Hippocampal formation (tissue), 2 donors: Measurements from ENCODE around the gene NLRP1.
A peak's percentile ranks its signal among the peaks of the same experiment; 100 is the strongest.

Experiments used
- DNase-seq, 2 donors: peaks; one replicate each; lab custom pipeline; 2025; lab: John Stamatoyannopoulos, UW

NLRP1 gene

DNA sequence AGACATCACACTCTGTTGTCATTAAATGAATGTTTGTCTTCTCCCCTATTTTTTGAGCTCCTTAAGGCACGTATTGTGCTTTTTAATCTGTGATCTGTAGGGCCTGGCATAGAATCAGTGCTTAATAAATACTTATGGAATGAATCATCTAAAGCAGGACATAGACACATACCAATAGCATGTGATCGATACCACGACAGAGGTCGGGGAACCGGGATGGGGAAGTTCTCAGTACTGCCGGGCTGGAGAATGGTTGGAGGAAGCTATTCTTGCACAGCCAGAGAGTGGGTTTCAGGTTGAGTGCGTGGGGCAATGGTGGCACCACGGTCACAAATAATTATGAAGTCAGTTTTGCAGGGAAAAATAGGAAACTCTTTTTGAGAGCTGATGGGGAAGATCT lies 26.8 kb downstream of the NLRP1 start:
- no peak for DNase-seq

DNA sequence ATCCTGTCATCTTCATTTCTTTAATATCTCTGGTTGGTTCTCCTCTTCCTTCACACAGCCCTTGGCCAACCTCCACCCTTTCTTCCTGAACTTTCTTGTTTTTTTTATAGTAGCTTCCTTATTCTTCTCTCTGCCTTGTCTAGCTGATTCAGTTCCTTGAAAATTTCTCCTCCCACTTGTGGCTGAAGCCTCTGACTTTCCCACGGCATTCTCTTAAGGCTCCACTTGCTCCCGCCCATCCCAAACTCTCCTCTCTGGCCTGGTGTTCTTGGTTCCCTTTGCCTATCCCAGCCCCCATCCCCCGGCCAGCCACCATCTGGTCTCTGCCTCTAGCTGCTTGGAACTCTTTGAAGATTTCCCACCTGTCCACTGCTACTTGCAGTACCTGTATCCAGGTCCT lies 29.1 kb downstream of the NLRP1 start:
- no peak for DNase-seq

GRCh38 chr17:5553479-5553878 lies 30.8 kb downstream of the NLRP1 start:
- DNase-seq = no peak

DNA sequence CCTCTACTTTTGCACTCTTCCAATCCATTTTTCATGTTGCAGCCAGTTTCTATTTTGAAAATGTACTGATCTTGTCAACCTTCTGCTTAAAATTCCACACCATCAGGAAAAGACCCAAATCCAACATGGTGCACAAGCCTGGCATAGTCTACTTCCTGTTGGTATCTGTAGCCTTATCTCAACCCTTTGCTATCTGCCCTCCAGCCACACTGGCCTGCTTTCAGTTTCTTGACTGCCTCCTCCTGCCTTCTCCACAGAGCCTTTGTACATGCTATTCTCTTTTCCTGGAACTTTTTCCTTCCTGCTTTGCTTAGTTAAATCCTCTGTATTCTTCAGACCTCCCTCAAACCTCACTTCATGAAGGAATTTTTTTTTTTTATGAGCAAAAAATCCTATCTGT lies 31.5 kb downstream of the NLRP1 start:
- DNase-seq = no peak

DNA sequence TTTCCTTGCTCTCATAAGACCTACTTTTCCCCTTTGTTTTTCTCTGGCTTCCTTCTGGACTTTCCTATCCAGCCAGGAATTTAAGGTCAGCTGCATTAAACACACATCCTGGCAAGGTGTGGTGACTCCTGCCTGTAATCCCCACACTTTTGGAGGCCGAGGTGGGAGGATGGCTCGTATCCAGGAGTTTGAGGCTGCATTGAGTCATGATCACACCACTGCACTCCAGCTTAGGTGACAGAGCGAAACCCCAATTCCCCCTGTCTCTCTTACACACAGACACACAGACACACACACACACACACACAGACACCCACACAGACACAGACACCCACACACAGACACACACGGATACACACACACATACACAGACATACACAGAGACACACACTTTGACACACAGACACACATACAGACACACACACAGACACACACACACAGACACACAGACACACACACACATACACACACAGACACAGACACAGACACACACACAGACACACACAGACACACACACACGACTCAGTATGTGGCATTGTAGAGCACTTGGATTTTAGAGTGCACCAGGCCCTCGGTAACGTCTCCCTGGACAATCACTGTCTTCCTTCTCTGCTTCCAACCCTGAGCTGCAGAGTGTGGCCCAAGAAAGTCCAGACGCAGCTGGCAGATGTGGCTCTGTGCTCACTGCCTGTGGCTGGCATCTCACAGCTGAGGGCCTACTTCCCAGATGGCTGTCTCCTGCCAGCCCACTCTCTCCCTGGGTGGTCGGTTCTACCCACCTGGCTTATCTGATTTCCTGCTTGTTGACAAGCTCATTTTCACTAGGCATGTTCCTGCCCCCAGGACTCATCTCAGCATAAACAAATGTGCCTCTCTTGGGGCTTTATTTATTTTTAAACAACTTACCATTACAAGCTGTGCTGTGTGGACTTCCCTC lies 39.0 kb downstream of the NLRP1 start:
- no peak for DNase-seq

DNA sequence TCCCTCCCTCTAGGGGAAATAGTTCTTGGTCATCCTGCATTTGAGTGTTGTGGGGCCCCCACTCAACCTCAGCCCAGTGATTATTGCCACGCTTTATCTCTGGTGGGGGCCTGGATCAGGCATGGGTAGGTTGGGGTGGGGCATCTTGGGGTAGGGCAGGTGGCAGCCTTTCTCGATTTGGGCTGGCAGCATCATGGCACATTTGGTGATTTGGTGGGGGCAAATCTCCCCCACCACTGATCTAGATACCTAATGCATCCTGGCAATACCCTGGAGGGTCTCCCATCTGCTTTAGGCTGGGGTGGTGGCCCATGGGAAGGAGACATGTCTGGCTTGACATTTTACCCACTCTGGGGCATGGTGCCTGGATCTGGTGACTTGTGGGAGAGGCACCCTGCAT lies 40.2 kb downstream of the NLRP1 start:
- DNase-seq = no peak

DNA sequence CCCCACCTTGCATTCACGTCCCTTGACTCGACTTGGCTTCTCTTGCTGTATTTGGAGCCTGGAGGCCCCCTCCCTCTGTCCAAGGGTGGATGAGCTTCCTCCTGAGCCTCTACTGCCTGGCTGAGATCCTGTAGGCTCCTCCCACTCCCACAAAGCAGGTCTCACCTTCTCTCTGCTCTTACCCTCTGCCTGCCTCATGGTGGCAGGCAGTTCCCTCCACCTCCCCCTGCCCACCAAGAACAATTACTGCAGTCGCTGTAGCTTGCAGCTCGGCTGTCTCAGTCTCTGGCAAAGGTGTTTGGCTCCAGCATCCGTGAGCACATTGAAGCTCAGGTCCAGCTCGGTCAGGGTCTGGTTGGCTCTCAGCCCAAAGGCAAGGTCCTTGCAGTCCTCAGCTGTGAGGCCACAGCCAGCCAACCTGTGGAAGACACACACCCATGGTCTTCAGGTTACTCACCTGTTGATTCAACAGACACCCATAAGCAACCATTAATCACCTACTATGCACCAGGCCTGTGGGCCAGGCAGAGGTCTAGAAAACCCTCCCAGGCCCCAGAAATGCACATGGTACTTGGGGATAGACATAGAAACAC lies 42.6 kb downstream of the NLRP1 start:
- DNase-seq = no peak

GRCh38 chr17:5540321-5540720 lies 44.0 kb downstream of the NLRP1 start:
- no peak for DNase-seq

DNA sequence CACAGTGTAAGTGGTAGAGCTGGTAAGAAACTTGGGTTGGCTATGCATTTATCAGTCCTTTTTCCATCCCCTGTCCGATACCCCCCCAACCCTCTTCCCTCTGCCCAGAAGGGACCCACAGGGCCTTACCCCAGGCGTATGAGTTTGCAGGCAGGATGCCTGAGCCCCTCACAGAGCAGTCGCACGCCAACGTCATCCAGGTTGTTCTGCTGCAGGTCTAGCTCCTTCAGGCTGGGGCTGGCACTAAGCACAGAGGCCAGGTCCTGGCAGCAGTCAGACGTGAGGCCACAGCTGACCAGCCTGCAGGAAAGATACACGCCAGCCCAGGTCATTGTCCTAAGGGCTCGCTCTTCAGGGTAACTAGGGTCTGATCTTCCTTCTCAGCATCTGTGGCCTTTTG lies 45.0 kb downstream of the NLRP1 start:
- no peak for DNase-seq

DNA sequence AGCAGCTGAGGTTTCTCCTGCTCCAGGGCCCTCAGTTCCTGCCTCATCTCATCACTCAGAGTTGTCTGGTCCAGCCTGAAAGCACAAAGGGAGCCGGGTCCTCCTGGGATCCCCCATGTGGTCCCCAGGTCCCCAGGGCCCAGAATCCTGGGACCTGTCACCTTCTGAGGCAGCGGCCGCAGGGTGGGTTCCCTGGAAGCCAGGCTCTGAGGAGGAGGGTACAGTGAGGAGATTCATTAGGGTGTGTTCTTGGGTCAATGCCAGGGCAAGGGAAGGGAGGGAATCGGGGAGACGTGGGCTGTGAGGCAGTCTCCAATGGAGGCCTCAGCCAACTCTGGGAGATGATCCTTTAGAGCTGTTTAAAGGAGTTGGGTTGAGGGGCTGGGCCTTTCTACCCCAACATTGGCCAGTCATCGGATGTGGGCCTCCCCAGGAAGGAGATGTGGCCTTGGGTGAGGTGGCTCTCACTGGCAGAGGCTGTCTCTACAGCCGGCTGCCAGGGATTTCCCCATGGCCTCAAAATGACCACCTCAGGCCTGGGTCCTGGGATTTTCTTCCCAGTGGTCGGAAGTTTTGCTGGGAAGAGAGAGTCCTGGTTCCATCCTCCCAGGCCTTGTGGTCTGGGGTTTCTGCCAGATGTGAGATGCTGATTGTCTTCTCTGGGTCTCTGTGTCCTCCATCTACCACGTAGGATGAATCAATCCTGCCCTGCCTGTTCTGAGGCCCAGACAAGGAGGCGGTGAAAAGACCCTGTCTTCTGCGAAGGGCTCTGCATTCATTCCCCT lies 47.3 kb downstream of the NLRP1 start:
- DNase-seq = no peak

DNA sequence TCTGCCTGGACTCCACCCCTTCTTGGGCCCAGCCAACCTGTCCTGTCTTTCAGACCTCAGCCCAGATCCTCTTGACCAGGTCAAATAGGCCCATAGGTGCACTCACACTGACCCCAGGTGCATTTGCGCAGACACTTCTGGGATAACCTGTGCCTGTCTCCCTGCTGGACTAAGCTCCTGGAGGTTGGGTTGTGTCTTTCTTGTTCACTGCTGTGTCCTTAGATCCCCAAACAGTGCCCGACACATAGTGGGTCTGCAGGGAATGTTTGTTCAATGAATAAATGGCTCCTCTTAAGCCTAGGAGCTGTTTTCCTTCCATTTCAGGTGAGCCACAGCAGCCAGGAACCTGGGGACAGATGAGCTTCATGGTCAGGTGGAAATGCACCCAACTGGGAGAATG lies 48.9 kb downstream of the NLRP1 start:
- DNase-seq = no peak

DNA sequence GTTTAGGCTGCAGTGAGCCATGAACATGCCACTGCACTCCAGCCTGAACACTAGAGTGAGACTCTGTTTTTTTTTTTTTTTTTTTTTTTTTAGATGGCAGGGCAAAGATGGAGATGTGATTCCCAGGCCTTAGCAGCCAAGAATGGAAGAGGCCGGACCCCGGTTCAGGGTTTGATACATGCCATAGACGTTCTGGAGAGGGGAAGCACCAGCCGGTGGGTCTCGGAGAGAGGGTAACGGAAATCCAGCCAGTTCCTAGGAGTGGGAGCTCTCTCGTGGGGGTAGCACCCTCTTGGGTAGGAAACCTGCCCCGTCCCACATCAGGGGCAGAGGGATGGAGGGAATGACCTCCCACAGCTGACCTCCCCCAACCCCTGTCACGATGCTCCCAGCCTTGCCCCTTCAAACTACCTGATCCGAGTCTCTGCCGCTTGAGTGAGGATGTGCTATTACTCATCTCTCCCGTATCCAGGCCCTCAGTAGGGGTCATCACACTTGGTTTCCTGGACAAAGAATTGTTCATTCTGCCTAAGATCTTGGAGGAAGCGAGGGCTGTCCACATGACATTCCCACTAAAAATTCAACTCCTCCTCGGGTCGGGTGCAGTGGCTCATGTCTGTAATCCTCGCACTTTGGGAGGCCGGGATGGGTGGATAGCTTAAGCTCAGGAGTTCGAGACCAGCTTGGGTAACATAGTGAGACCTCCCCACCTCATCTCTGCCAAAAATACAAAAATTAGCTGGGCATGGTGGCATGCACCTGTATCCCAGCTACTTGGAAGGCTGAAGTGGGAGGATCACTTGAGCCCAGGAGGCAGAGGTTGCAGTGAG lies 50.6 kb downstream of the NLRP1 start:
- no peak for DNase-seq

GRCh38 chr17:5532581-5532980 lies 51.7 kb downstream of the NLRP1 start:
- no peak for DNase-seq

DNA sequence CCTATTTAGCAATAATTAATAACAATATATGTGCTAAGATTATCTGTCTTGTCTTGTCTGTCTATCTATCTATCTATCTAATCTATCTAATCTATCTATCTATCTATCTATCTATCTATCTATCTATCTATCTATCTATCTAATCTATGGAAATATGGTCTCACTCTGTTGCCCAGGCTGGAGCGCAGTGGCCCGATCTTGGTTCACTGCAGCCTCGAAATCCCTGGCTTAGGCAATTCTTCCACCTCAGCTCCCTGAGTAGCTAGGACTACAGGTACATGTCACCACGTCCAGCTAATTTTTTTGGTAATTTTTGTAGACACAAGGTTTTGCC lies 53.3 kb downstream of the NLRP1 start:
- DNase-seq = no peak

DNA sequence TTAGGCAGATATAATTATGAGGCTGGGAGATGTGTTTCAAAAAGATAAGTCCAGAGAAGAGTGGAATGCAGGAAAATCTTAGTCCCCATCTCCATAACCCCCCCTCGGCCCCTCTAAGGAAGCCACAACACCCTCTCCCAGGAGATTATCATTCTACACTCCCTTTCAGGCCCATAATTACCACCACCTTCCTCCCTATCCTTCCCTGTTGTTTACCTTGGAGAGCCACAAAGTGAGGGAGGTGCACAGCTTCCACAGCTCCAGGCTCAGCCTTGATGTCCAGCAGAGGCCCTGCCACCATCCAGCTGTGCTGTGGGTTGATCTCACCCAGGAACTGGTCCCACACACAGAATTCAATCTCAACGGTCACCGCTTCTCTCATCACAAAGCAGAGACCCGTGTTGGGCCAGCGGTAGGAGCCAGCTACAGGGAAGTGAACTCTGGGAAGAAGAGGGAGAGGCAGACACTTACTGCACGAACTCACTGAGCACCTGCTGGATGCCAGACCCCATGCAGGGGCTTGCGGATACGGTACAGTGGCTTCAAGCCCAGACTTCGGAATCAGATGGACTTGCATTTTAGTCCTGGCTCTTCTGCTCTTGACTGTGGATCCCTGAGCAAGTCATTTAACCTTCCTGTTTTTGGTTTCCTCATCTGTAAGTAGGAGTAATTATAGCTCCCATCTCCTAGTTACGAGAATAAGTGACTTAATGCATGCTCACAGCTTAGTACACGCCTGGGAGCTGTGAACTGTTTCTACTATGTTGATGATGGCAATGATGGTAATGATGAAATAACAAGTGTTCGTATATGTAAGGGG lies 53.8 kb downstream of the NLRP1 start:
- DNase-seq = no peak

DNA sequence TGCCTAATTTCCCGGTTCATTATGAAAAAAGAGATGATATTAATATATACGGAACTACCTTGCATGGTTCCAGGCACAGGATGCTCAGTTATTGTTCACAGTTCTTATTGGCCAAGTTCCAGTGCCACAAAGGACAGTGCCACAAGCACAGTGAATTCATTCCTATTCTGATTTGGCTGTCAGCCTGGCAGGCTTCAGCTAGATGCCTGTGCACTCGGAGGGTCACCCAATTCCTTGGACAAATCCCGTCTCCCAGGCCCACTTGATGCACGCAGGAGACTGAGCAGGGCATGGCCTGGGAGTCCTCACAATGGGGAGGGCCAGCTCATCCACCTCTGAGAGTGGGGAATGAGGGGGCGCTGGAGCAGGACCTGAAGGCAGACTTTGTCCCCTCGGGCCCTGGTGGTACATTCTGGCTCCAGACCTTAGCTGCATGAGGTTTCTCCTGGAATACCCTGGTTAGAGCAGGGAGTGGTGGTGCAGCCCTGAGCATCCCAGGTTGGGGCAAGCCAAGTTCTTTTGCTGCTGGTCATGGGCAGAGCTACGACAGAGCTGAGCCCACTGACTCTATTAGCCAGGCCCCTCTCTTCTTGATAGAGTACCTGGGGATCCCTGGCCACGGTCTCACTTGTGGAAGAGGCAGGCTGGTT lies 56.6 kb downstream of the NLRP1 start:
- DNase-seq = no peak

DNA sequence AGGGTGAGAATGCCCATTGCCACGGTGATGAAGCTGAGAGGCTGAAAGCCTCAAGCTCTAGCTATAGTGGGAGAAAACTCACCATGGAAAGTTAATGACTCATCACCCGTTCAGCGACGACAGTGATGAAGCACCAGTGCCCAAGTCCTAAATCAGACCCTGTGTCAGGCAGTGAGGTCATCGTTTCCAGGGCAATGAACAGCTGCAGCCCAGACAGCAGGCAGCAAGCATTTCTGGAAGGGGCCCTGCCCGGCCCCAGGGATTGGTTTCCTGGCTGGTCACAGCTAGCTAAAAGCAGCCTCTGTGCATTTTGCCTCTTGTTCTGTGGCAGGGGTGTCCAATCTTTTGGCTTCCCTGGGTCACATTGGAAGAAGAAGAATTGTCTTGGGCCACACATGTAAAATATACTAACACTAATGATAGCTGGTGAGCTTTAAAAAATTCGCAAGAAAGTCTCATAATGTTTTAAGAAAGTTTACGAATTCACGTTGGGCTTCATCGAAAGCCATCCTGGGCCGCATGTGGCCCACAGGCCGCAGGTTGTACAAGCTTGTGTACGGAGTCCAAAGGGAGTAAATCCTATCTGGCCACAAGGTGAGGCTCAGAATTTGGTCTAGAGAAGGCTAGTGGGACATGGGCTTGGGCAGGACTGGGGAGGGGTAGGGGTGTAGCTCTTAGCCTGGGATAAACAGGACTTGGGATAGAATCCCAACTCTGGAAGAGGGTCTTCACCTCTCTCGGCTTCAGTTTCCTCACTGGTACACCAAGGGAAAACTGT lies 57.3 kb downstream of the NLRP1 start:
- DNase-seq = peak; percentile 52 to 71

GRCh38 chr17:5523249-5523648 lies 61.1 kb downstream of the NLRP1 start:
- DNase-seq = no peak

- DNase-seq = no peak
These were observed 61.8 kb downstream of the NLRP1 start for GRCh38 chr17:5522476-5522875.
